ENCODE results near the gene ACSL6. TPM values are rescaled to one million over a fixed set of nuclear protein-coding genes. Genes with fewer than 3 reads are reported as not detected.

The ACSL6 gene
- total RNA-seq, 2 donors from 2014 or later = 0.04 to 0.73 TPM

GRCh38 chr5:131953969-131954368 is 57.5 kb downstream of the ACSL6 start:
- Mint-ChIP-seq H3K4me1 (no peaks in the 10 kb centered on the region), H3K27me3 (ENCODE audit: insufficient read depth) (no peaks in the 10 kb centered on the region), H3K36me3 (ENCODE audit: low read depth) (no peaks in the 10 kb centered on the region), H3K27ac (no peak overlapping the region), H3K9me3 (no peaks in the 10 kb centered on the region), H3K4me3 (no peak overlapping the region)
- Histone ChIP-seq H3K9me3 (ENCODE audit: control insufficient read depth, low read length) (no peaks in the 10 kb centered on the region), H3K36me3 (ENCODE audit: control insufficient read depth, insufficient read depth, low read length) (no peaks in the 10 kb centered on the region), H3K4me3 (ENCODE audit: low read length) (no peak overlapping the region), H3K9ac (ENCODE audit: extremely low read depth, low read length, poor library complexity, severe bottlenecking) (no peak overlapping the region), H3K4me1 (ENCODE audit: control insufficient read depth, insufficient read depth, low read length) (no peaks in the 10 kb centered on the region), H3K27me3 (ENCODE audit: control insufficient read depth, insufficient read depth, low read length, poor library complexity, severe bottlenecking) (no peaks in the 10 kb centered on the region), H3K27ac (ENCODE audit: low read depth, low read length) (no peak overlapping the region)
- TF ChIP-seq, protein P1, sequence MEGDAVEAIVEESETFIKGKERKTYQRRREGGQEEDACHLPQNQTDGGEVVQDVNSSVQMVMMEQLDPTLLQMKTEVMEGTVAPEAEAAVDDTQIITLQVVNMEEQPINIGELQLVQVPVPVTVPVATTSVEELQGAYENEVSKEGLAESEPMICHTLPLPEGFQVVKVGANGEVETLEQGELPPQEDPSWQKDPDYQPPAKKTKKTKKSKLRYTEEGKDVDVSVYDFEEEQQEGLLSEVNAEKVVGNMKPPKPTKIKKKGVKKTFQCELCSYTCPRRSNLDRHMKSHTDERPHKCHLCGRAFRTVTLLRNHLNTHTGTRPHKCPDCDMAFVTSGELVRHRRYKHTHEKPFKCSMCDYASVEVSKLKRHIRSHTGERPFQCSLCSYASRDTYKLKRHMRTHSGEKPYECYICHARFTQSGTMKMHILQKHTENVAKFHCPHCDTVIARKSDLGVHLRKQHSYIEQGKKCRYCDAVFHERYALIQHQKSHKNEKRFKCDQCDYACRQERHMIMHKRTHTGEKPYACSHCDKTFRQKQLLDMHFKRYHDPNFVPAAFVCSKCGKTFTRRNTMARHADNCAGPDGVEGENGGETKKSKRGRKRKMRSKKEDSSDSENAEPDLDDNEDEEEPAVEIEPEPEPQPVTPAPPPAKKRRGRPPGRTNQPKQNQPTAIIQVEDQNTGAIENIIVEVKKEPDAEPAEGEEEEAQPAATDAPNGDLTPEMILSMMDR (conservative IDR thresholded peaks at IDR 0.05) = no peak
- no peak for DNase-seq

DNA sequence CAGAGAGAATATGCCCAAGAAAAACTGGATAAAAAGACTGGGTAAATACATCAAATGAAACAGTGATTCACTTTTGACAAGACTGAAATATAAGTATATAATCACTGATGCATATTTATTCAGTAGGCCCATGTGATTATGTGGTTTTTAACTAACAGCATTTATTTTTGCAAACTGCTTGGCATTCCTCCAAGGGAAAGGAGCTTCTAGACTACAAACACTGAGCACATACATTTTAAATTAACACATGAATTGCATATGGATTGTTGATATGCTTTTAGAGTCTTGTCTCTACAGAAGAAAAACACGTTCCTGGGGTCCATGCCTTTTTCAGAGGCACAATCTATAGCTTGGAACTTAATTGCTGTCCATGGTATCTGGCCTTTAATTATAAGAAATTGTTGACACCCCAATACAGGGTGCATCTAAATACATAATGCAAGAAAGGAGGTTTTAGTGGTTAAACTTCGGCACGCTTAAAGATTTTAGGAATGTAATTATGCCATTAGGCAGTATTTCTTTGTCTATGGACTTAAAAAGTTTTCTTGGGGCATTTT is 59.1 kb downstream of the ACSL6 start:
- Histone ChIP-seq H3K4me1 (ENCODE audit: control insufficient read depth, insufficient read depth, low read length) (no peaks in the 10 kb centered on the region), H3K4me3 (ENCODE audit: low read length) (no peak overlapping the region), H3K36me3 (ENCODE audit: control insufficient read depth, insufficient read depth, low read length) (no peaks in the 10 kb centered on the region), H3K27ac (ENCODE audit: low read depth, low read length) (no peak overlapping the region), H3K9me3 (ENCODE audit: control insufficient read depth, low read length) (no peaks in the 10 kb centered on the region), H3K27me3 (ENCODE audit: control insufficient read depth, insufficient read depth, low read length, poor library complexity, severe bottlenecking) (no peaks in the 10 kb centered on the region), H3K9ac (ENCODE audit: extremely low read depth, low read length, poor library complexity, severe bottlenecking) (no peak overlapping the region)
- Mint-ChIP-seq H3K27ac (no peak overlapping the region), H3K9me3 (no peaks in the 10 kb centered on the region), H3K4me3 (no peak overlapping the region), H3K27me3 (ENCODE audit: insufficient read depth) (peaks cover 2% of the 10 kb centered on the region), H3K36me3 (ENCODE audit: low read depth) (no peaks in the 10 kb centered on the region), H3K4me1 (no peaks in the 10 kb centered on the region)
- 82 to 83% methylated on average over 3 of the region's 3 CpGs for WGBS, 2 experiments (ENCODE audit: insufficient coverage in 1 of 2, insufficient read length in 1 of 2)
- no peak for DNase-seq
- TF ChIP-seq, protein P1 (conservative IDR thresholded peaks at IDR 0.05) = no peak

DNA sequence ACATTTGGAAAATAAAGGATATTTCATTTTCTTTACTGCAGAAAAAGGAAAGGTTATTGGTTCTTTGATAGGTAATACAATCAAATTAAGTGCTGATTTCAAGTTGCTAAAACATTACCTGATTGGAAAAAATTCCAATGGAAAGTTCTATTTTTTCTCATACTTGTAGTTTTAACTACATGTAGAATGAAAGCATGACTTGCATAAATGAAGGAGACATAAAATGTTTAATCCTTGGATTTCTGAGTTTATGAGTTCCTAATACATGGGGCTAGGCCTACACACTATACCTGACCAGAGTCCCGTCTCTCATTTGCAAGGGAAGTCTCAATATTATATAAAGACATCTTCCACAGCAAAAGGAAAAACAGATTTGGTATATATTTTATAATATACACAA is 60.8 kb downstream of the ACSL6 start:
- no peaks in the 10 kb centered on the region for H3K4me1 Mint-ChIP-seq
- H3K4me3 Mint-ChIP-seq = no peak overlapping the region
- H3K27me3 Mint-ChIP-seq (ENCODE audit: insufficient read depth) = peaks cover 2% of the 10 kb centered on the region
- DNase-seq = no peak
- Histone ChIP-seq H3K9ac (ENCODE audit: extremely low read depth, low read length, poor library complexity, severe bottlenecking) (no peak overlapping the region), H3K27me3 (ENCODE audit: control insufficient read depth, insufficient read depth, low read length, poor library complexity, severe bottlenecking) (no peaks in the 10 kb centered on the region), H3K4me1 (ENCODE audit: control insufficient read depth, insufficient read depth, low read length) (no peaks in the 10 kb centered on the region), H3K9me3 (ENCODE audit: control insufficient read depth, low read length) (no peaks in the 10 kb centered on the region), H3K36me3 (ENCODE audit: control insufficient read depth, insufficient read depth, low read length) (no peaks in the 10 kb centered on the region), H3K4me3 (ENCODE audit: low read length) (no peak overlapping the region), H3K27ac (ENCODE audit: low read depth, low read length) (no peak overlapping the region)
- no peaks in the 10 kb centered on the region for H3K9me3 Mint-ChIP-seq
- H3K27ac Mint-ChIP-seq = no peak overlapping the region
- no CpG with 5 or more reads among the region's 1 CpG for WGBS, 2 experiments (ENCODE audit: insufficient coverage in 1 of 2, insufficient read length in 1 of 2)
- TF ChIP-seq, protein P1 (conservative IDR thresholded peaks at IDR 0.05) = no peak
- H3K36me3 Mint-ChIP-seq (ENCODE audit: low read depth) = no peaks in the 10 kb centered on the region

Measured in endodermal cell (in vitro differentiated cells).